Measurements from ENCODE around the gene PRDX5.

Gene PRDX5

GRCh38 chr11:64324692-64325469 is 7.0 kb downstream of the PRDX5 start:
- no peak for DNase-seq (ENCODE audit: low read depth)

DNA sequence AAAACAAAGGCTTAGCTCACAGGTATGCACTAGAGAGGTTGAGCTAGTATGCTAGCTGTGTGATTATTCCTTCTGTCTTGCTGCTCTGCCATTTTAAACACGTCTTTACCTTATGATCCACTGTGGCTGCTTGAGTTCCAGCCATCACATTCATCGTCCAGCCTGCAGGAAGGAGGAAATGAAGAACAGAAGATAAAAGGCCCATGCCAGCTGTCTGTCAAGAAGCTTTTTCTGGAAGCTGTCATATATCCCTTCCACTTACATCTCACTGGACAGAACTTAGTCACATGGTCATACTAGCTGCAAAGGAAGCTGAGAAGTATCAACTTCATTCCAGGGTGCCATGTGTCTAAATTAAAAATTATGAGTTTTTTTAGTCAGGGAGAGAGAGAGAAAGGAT is 9.5 kb downstream of the PRDX5 start:
- DNase-seq (ENCODE audit: low read depth): no peak

GRCh38 chr11:64327993-64328392 is 10.1 kb downstream of the PRDX5 start:
- no peak for DNase-seq (ENCODE audit: low read depth)

- no peak for DNase-seq (ENCODE audit: low read depth)
Measured at GRCh38 chr11:64330888-64331287, 13.0 kb downstream of the PRDX5 start.

DNA sequence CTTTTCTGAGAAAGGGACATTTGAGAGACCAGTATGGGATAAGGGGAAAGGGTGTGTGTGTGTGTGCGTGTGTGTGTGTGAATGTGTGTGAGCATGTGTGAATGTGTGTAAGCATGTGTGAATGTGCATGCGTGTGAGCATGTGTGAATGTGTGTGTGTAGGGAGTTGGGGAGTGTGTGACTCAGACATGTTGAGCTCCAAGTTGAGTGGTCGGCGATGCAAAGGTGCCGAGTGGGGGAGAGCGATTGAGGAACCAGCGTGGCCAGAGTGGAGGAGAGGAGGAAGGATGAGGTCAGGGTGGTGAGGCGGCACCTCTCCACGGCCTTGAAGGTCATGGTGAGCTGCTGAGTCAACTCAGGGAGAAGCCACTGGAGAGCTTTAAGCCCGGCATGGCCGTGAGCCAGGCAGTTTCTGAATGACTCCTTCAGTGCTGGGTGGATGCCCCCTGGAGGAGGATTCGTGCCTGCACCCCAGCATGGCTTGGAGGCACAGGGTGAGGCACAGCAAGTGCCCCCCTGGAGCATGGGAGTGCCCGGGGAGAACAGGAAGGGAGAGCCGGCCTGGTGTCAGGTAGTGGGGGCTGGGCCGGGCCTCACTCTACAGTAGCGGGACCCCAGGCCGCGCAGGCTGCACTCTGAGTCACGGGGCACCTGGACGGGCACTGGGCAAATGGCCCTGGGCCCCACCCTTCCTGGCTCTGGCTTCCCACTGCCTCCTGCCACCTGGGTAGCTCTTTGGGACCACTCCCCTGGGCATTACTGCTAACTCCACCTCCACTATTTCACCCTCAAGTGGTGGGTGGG is 13.8 kb downstream of the PRDX5 start:
- DNase-seq (ENCODE audit: low read depth): peak; percentile 42

- DNase-seq (ENCODE audit: low read depth): no peak
Measured at GRCh38 chr11:64333556-64333955, 15.6 kb downstream of the PRDX5 start.

DNA sequence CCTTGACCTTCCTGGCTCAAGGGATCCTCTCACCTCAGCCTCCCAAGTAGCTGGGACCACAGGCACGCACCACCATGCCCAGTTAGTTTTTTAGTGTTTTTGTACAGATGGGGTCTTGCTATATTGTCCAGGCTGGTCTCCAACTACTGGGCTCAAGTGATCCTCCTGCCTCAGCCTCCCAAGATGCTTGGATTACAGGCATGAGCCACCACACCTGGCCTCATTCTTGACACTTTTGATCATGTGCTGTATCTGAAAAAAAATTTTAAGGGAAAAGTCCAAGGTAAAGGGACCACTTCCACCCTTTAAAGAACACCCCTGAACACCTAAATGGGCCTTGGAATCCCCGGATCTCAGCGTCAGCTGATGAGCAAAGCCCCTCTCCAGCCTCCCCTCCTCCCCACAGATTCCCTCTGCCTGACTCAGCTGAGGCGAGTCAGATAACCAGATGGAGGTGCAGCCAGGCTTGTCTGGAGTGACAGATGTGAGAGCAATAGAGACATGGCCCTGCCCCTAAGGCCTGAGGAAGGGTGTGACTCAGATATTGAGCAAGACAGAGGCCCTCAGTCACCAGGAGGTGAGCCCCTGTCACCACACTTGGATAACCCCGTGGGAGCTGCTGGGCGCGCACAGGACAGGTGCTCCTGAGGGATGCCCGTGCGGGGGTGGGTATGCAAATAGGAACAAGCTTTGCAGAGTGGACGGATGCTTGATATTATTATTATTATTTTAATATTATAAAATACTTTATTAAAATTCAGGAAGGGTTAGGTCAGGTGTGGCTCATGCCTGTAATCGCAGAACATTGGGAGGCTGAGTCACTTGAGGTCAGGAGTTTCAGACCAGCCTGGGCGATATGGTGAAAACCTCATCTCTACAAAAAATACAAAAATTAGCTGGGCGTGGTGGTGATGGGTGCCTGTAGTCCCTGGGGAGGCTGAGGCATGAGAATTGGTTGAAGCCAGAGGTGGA is 17.1 kb downstream of the PRDX5 start:
- peak; percentile 87 for DNase-seq (ENCODE audit: low read depth)

DNA sequence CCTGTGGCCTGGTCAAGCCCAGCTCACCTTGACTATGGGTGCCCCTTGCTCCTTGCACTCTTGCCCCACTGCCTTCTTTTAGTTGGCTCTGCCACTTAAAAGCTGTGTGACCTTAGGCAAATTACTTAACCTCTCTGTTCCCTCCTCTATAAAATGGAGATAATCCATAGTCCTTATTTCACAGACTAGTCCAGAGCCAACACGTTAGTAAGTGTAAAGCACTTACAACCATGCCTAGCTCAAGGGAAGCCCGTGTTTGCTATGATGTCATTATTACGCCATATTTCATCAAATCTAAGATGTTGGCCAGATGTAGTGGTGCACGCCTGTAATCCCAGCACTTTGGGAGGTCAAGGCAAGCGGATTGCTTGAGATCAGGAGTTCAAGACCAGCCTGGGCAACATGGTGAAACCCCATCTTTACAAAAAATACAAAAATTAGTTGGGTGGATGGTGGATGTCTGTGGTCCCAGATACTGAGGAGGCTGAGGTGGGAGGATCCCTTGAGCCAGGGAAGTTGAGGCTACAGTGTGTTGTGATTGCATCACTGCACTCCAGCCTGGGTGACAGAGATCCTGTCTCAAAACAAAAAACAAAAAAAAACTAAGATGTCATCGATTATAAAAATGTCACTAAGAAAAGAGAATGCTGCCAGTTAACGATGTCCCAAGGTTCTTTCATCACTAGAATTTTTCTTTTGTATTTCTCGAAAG is 19.8 kb downstream of the PRDX5 start:
- DNase-seq (ENCODE audit: low read depth): no peak

DNA sequence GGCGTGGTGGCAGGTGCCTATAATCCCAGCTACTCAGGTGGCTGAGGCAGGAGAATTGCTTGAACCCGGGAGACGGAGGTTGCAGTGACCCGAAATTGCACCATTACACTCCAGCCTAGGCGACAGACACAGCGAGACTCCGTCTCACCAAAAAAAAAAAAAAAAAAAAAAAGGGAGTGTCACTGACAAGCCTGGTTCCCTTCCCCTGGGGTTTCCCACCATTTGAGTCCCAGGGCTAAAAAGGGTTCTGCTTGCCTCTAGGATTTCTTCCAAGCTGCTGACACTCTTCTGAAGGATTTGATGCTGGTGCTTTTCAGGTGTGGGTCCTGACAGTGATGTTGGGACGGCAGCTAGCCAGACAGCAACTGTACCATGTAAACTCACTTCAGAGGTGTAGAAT is 20.8 kb downstream of the PRDX5 start:
- no peak for DNase-seq (ENCODE audit: low read depth)

- DNase-seq (ENCODE audit: low read depth): no peak
Measured at GRCh38 chr11:64339286-64339685, 21.4 kb downstream of the PRDX5 start.

- DNase-seq (ENCODE audit: low read depth): no peak
Measured at GRCh38 chr11:64339754-64340408, 22.0 kb downstream of the PRDX5 start, which contains the start of gene CCDC88B. Gene CCDC88B, plus strand, starts transcription at chr11:64340204. Its CDS starts 63 bp downstream, at chr11:64340267.

DNA sequence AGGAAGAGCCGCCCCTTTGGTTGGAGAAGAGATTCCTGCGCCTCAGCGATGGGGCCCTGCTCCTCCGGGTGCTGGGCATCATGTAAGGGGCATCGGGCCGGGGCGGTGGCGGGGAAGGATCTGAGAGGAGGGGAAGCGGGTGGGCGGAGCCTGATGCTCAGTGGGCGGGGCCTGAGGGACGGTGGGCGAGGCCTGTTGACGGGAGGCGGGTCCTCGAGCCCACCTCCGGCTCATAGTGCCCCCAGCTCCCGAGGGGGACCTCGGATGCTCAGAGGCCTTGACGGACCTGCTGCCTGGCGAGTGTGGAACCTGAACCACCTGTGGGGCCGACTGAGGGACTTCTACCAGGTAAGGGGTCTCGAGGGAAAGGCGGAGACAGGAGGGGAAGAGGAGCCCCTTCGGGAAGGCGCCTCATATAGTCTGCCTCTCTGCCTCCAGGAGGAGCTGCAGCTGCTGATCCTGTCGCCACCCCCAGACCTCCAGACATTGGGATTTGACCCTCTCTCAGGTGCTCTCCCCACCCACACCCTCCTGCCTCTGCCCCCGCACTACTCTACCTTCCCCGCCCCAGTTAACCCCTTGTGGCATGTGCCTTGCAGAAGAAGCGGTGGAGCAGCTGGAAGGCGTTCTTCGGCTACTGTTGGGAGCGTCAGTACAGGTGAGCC is 22.9 kb downstream of the PRDX5 start:
- DNase-seq (ENCODE audit: low read depth): no peak

DNA sequence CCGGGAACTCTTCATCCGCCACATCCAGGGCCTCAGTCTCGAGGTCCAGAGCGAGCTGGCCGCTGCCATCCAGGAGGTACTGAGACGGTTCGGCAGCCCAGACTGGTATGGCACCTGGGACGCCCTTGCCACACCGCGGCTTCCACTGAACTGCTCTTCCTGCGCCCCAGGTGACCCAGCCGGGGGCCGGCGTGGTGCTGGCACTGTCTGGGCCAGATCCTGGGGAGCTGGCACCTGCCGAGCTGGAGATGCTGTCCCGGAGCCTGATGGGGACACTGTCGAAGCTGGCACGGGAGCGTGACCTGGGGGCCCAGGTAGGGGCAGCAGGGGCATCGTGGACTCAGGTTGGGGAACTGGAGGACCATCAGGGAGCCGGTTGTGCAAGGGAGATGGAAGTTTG is 23.5 kb downstream of the PRDX5 start:
- no peak for DNase-seq (ENCODE audit: low read depth)

DNA sequence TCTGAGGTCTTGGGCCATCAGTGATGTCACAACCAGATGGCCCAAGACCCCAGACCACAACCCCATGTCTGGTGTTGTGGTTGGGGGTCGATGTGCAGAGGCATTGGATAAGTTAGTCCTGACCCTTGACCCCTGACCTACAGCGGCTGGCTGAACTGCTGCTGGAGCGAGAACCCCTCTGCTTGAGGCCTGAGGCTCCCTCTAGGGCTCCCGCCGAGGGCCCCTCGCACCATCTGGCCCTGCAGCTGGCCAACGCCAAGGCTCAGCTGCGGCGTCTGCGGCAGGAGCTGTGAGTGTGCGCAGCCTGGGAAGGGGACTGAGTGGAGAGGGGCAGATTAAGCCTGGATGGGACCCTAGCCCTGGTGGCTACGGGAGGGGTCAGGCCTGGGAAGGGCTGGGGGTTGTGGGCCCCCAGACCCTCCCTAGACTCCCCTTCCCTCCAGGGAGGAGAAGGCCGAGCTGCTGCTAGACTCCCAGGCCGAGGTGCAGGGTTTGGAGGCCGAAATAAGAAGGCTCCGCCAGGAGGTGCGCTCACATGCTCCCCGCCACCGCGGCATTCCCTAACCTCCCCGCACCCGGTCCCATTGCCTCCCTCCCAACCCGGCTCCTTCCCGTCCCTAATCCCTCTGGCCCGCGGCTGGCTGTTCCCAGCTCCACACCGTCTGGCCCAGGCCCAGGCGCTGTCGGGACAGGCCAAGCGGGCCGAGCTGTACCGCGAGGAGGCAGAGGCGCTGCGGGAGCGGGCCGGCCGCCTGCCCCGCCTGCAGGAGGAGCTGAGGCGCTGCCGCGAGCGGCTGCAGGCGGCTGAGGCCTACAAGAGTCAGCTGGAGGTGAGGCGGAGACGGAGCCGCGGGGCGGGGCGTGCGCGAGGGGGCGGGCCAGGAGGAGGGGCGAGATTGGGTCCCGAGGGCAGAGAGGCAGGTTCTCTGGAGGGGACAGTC is 24.2 kb downstream of the PRDX5 start:
- DNase-seq (ENCODE audit: low read depth): no peak

DNA sequence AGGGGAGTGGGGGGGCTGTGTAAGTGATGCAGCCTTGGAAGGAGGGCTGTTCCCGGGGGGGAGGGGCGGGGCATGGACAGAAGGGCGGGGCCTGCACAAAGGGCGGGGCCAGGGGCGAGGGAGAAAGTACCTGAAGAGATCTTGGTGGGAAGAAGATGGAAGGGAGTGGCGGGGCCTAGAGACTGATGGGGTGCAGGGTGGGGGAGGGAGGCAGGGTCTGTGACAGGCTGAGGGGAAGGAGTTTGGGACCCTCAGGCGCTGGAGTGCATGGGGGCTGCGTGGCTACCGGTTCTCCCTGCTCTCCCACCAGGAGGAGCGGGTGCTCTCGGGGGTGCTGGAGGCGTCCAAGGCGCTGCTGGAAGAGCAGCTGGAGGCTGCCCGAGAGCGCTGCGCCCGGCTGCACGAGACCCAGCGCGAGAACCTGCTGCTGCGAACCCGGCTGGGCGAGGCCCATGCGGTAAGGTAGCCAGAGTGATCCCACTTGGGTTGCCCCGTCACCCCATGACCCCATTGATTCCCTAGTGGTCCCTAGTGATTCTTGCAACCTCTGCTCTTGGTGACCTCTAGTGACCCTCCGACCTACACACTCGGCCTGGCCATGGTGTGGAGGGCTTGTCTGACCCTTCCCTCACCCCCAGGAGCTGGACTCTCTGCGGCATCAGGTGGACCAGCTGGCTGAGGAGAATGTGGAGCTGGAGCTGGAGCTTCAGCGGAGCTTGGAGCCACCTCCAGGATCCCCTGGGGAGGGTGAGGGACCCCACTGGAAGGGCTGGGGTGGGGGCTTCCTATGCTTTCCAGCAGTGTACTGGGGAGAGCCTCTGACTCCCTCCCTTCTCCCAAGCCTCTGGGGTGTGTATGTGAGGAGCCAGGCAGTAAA is 25.2 kb downstream of the PRDX5 start:
- no peak for DNase-seq (ENCODE audit: low read depth)

DNA sequence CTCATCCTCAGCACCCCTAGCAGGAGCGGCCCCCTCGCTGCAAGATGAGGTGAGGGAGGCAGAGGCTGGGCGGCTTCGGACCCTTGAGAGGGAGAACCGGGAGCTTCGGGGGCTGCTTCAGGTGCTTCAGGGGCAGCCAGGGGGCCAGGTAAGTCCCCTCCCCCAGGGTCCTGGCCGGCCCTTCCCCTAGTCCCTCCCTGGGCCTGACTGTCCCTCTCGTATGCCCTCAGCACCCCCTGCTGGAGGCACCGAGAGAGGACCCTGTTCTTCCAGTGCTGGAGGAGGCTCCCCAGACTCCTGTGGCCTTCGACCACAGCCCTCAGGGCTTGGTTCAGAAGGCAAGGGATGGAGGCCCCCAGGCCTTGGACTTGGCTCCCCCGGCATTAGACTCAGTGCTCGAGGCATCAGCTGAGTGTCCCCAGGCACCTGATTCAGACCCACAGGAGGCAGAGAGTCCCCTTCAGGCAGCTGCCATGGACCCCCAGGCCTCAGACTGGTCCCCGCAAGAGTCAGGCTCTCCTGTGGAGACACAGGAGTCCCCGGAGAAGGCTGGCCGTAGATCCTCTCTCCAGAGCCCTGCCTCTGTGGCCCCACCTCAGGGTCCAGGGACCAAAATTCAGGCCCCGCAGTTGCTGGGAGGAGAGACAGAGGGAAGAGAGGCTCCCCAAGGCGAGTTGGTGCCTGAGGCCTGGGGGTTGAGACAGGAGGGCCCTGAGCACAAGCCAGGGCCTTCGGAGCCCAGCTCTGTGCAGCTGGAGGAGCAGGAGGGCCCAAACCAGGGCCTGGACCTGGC is 26.0 kb downstream of the PRDX5 start:
- no peak for DNase-seq (ENCODE audit: low read depth)

- DNase-seq (ENCODE audit: low read depth): no peak
Measured at GRCh38 chr11:64344787-64345186, 26.9 kb downstream of the PRDX5 start.

All from non-pigmented ciliary epithelial cell (primary cell).